HEK293 (cell line): ENCODE measurements around the gene CALR3.

Source experiments
- CTCF ChIA-PET: fragments of 350-600 bp; formaldehyde crosslinking; extraction: SDS; loops from one replicate; lab custom pipeline; 2021; ENCODE audit warnings: antibody characterized with exemption; lab: Yijun Ruan, JAX
- POLR2A ChIA-PET: fragments of 300-600 bp; formaldehyde crosslinking; extraction: SDS; loops from one replicate; lab custom pipeline; 2020; ENCODE audit warnings: antibody characterized with exemption, inconsistent platforms; lab: Yijun Ruan, JAX
- H3K27ac ChIP-seq: fragments of 200-500 bp; sonication (Bioruptor generic); 2 replicates; pipeline ENCODE4 v1.5.1; 2014; ENCODE audit warnings: low read depth, low read length, control low read depth, inconsistent platforms; ENCODE audit errors: extremely low read depth
- H3K36me3 ChIP-seq, 2 experiments: fragments of 200-500 bp in 1 of 2; sonication (Bioruptor generic) in 1 of 2; 1 replicate in 1 of 2; 2 replicates in 1 of 2; pipeline ENCODE4 v1.5.1; 2014 to 2017; ENCODE audit warnings: inconsistent platforms in 2 of 2, low read length in 2 of 2; ENCODE audit not compliant: control insufficient read depth in 2 of 2, insufficient read depth in 1 of 2
- H3K4me1 ChIP-seq: fragments of 200-500 bp; sonication (Bioruptor generic); 2 replicates; pipeline ENCODE4 v1.5.1; 2014; ENCODE audit warnings: mild to moderate bottlenecking, low read length, inconsistent platforms; ENCODE audit not compliant: control insufficient read depth, insufficient read depth
- H3K4me3 ChIP-seq: 2 replicates; pipeline ENCODE4 v1.5.1; 2011; ENCODE audit warnings: low read depth, mild to moderate bottlenecking, control low read depth, low read length, moderate library complexity
- H3K9me3 ChIP-seq: fragments of 200-500 bp; sonication (Bioruptor generic); 2 replicates; pipeline ENCODE4 v1.5.1; 2014; ENCODE audit warnings: low read depth, low read length, inconsistent platforms; ENCODE audit not compliant: control insufficient read depth, insufficient read depth
- BCL11B ChIP-seq: fragments of 450-650 bp; formaldehyde crosslinking; IDR thresholded peaks from 2 replicates; pipeline ENCODE4 v1.5.1; 2016; ENCODE audit warnings: low read depth, missing biosample characterization, missing genetic modification characterization
- EGR2 ChIP-seq: fragments of 450-650 bp; formaldehyde crosslinking; IDR thresholded peaks from 2 replicates; pipeline ENCODE4 v1.5.1; 2016; ENCODE audit warnings: low read depth, missing biosample characterization, missing genetic modification characterization
- GLI4 ChIP-seq: fragments of 450-650 bp; formaldehyde crosslinking; IDR thresholded peaks from 2 replicates; pipeline ENCODE4 v1.5.1; 2016; ENCODE audit warnings: missing biosample characterization, missing genetic modification characterization
- HIC1 ChIP-seq: fragments of 450-650 bp; formaldehyde crosslinking; IDR thresholded peaks from 2 replicates; pipeline ENCODE4 v1.5.1; 2016; ENCODE audit warnings: missing biosample characterization, missing genetic modification characterization
- KLF1 ChIP-seq: fragments of 450-650 bp; formaldehyde crosslinking; IDR thresholded peaks from 2 replicates; pipeline ENCODE4 v1.5.1; 2016; ENCODE audit warnings: missing biosample characterization, missing genetic modification characterization
- MZF1 ChIP-seq: fragments of 450-650 bp; formaldehyde crosslinking; IDR thresholded peaks from 2 replicates; pipeline ENCODE4 v1.5.1; 2017; ENCODE audit warnings: missing biosample characterization, missing genetic modification characterization, borderline replicate concordance
- OVOL3 ChIP-seq: fragments of 450-650 bp; formaldehyde crosslinking; IDR thresholded peaks from 2 replicates; pipeline ENCODE4 v1.5.1; 2016; ENCODE audit warnings: missing biosample characterization, missing genetic modification characterization
- PRDM4 ChIP-seq: fragments of 450-650 bp; formaldehyde crosslinking; IDR thresholded peaks from 2 replicates; pipeline ENCODE4 v1.5.1; 2017; ENCODE audit warnings: missing biosample characterization, missing genetic modification characterization
- ZBTB8A ChIP-seq: fragments of 450-650 bp; formaldehyde crosslinking; IDR thresholded peaks from 2 replicates; pipeline ENCODE4 v1.5.1; 2016; ENCODE audit warnings: missing biosample characterization, missing genetic modification characterization
- ZFP3 ChIP-seq: fragments of 450-650 bp; formaldehyde crosslinking; IDR thresholded peaks from 2 replicates; pipeline ENCODE4 v1.5.1; 2016; ENCODE audit warnings: low read depth, missing biosample characterization, missing genetic modification characterization
- ZNF202 ChIP-seq: fragments of 450-650 bp; formaldehyde crosslinking; IDR thresholded peaks from 2 replicates; pipeline ENCODE4 v1.5.1; 2016; ENCODE audit warnings: missing biosample characterization, missing genetic modification characterization, borderline replicate concordance
- ZNF266 ChIP-seq: fragments of 450-650 bp; formaldehyde crosslinking; IDR thresholded peaks from 2 replicates; pipeline ENCODE4 v1.5.1; 2016; ENCODE audit warnings: missing biosample characterization, missing genetic modification characterization, low read depth
- ZNF391 ChIP-seq: fragments of 450-650 bp; formaldehyde crosslinking; IDR thresholded peaks from 2 replicates; pipeline ENCODE4 v1.5.1; 2016; ENCODE audit warnings: low read depth, missing biosample characterization, missing genetic modification characterization, borderline replicate concordance
- ZNF398 ChIP-seq: fragments of 450-650 bp; formaldehyde crosslinking; IDR thresholded peaks from 2 replicates; pipeline ENCODE4 v1.5.1; 2017; ENCODE audit warnings: missing biosample characterization, missing genetic modification characterization
- ZNF426 ChIP-seq: fragments of 450-650 bp; formaldehyde crosslinking; IDR thresholded peaks from 2 replicates; pipeline ENCODE4 v1.5.1; 2017; ENCODE audit warnings: missing biosample characterization, missing genetic modification characterization, mild to moderate bottlenecking, inconsistent platforms, moderate library complexity
- ZNF449 ChIP-seq: fragments of 450-650 bp; formaldehyde crosslinking; IDR thresholded peaks from 2 replicates; pipeline ENCODE4 v1.5.1; 2017; ENCODE audit warnings: missing biosample characterization, mild to moderate bottlenecking, missing genetic modification characterization, moderate library complexity
- ZNF501 ChIP-seq: fragments of 450-650 bp; formaldehyde crosslinking; IDR thresholded peaks from 2 replicates; pipeline ENCODE4 v1.5.1; 2016; ENCODE audit warnings: missing biosample characterization, missing genetic modification characterization
- ZNF544 ChIP-seq: fragments of 450-650 bp; formaldehyde crosslinking; IDR thresholded peaks from 2 replicates; pipeline ENCODE4 v1.5.0; 2017; ENCODE audit warnings: missing biosample characterization, missing genetic modification characterization
- ZNF670 ChIP-seq: fragments of 450-650 bp; formaldehyde crosslinking; IDR thresholded peaks from 2 replicates; pipeline ENCODE4 v1.5.1; 2016; ENCODE audit warnings: missing biosample characterization, missing genetic modification characterization, low read depth
- ZNF747 ChIP-seq: fragments of 450-650 bp; formaldehyde crosslinking; IDR thresholded peaks from 2 replicates; pipeline ENCODE4 v1.5.1; 2016; ENCODE audit warnings: missing biosample characterization, missing genetic modification characterization
- TF ChIP-seq, protein P1 (sequence below): fragments of 450-650 bp; IDR thresholded peaks from 2 replicates; pipeline ENCODE4 v1.5.1; 2018; ENCODE audit warnings: missing biosample characterization, missing genetic modification characterization
- TF ChIP-seq, protein P2 (sequence below): fragments of 450-650 bp; formaldehyde crosslinking; conservative IDR thresholded peaks from 2 replicates; pipeline ENCODE4 v1.5.1; 2016; ENCODE audit warnings: low read depth, missing biosample characterization, missing genetic modification characterization

The CALR3 gene

DNA sequence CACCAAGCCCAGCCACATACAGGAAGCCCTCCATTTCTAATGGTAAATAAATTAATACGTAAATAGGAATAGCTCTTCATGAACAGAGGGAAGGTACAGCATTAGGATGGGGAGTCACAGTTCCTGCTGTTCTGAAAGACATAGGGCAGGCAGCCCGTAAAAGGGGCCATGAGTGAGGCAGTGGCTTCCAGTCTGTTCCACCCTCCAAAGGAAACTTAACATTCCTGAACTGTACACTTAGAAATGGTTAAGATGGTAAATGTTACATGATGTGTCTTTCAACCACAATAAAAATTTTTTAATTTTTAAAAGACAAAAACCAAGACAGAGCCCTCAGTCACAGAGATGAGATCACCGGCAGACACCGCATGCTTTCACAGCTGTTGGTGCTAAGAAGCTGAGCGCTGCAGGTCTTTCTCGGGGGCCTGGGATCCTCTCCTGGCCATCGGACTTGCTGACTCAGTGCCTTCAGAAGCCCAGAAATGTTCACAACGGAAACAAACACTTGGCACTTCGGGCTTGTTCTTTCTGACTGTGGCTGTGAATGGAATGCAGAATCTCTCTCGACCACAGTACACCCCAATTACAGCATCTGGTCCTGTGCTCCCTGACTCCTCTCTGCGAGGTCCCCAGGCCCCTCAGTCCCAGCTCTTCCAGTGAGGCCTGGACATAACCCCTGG is 60.6 kb downstream of the CALR3 start:
- Histone ChIP-seq H3K36me3 (peaks cover 15 to 63% of the 10 kb centered on the region in 2 experiments), H3K27ac (no peak overlapping the region), H3K9me3 (no peaks in the 10 kb centered on the region), H3K4me1 (no peaks in the 10 kb centered on the region), H3K4me3 (no peak overlapping the region)
- CTCF ChIA-PET = interaction anchor here (0.6 kb wide), 2 partner anchors 9 to 13 kb away, joined by 3 to 5 read pairs; no protein-coding TSS in a partner anchor
- TF ChIP-seq ZBTB8A (tag by site-specific recombination) = no peak
- no peak for TF ChIP-seq ZNF426 (tag by site-specific recombination)
- TF ChIP-seq ZNF202 (tag by site-specific recombination) = no peak
- no peak for TF ChIP-seq ZNF501 (tag by site-specific recombination)
- TF ChIP-seq ZFP3 (tag by site-specific recombination) = no peak
- TF ChIP-seq KLF1 (tag by site-specific recombination) = no peak
- TF ChIP-seq EGR2 = no peak
- TF ChIP-seq ZNF747 = no peak
- TF ChIP-seq, protein P1, sequence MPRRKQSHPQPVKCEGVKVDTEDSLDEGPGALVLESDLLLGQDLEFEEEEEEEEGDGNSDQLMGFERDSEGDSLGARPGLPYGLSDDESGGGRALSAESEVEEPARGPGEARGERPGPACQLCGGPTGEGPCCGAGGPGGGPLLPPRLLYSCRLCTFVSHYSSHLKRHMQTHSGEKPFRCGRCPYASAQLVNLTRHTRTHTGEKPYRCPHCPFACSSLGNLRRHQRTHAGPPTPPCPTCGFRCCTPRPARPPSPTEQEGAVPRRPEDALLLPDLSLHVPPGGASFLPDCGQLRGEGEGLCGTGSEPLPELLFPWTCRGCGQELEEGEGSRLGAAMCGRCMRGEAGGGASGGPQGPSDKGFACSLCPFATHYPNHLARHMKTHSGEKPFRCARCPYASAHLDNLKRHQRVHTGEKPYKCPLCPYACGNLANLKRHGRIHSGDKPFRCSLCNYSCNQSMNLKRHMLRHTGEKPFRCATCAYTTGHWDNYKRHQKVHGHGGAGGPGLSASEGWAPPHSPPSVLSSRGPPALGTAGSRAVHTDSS (tag by site-specific recombination) = no peak
- no peak for TF ChIP-seq ZNF449 (tag by site-specific recombination)
- TF ChIP-seq ZNF266 (tag by site-specific recombination) = no peak
- TF ChIP-seq GLI4 = no peak
- no peak for TF ChIP-seq ZNF670
- no peak for TF ChIP-seq HIC1 (tag by site-specific recombination)
- no peak for TF ChIP-seq MZF1 (tag by site-specific recombination)
- TF ChIP-seq ZNF398 = no peak
- no peak for TF ChIP-seq ZNF391 (tag by site-specific recombination)
- no peak for TF ChIP-seq BCL11B (tag by site-specific recombination)
- POLR2A ChIA-PET = no interaction called here

DNA sequence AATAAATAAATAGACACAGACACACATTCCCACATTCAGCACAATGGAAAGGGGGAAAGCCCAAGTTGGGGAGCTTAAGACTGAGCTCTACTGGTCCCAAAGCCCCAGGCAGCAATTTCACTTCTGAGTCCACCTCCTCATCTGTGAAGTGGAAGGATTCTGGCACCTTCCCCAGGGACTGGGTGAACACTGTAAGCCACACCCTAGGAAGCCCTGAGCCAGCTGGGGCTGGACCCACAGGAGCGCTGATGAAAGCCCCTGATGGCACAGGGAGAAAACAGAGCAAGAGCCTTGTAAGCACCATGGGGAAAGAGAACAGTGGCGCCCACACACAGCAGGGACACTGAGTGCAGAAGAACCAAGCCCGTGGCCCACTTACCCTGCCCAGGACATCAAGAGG is 62.0 kb downstream of the CALR3 start:
- Histone ChIP-seq H3K27ac (no peak overlapping the region), H3K4me1 (no peaks in the 10 kb centered on the region), H3K4me3 (no peak overlapping the region), H3K9me3 (no peaks in the 10 kb centered on the region), H3K36me3 (peaks cover 11 to 67% of the 10 kb centered on the region in 2 experiments)
- ChIA-PET CTCF (interaction anchor here (0.7 to 0.9 kb wide), 3 partner anchors 8 to 17 kb away, joined by 3 to 4 read pairs (median 3); no protein-coding TSS in a partner anchor), POLR2A (no interaction called here)
- TF ChIP-seq, protein P2, sequence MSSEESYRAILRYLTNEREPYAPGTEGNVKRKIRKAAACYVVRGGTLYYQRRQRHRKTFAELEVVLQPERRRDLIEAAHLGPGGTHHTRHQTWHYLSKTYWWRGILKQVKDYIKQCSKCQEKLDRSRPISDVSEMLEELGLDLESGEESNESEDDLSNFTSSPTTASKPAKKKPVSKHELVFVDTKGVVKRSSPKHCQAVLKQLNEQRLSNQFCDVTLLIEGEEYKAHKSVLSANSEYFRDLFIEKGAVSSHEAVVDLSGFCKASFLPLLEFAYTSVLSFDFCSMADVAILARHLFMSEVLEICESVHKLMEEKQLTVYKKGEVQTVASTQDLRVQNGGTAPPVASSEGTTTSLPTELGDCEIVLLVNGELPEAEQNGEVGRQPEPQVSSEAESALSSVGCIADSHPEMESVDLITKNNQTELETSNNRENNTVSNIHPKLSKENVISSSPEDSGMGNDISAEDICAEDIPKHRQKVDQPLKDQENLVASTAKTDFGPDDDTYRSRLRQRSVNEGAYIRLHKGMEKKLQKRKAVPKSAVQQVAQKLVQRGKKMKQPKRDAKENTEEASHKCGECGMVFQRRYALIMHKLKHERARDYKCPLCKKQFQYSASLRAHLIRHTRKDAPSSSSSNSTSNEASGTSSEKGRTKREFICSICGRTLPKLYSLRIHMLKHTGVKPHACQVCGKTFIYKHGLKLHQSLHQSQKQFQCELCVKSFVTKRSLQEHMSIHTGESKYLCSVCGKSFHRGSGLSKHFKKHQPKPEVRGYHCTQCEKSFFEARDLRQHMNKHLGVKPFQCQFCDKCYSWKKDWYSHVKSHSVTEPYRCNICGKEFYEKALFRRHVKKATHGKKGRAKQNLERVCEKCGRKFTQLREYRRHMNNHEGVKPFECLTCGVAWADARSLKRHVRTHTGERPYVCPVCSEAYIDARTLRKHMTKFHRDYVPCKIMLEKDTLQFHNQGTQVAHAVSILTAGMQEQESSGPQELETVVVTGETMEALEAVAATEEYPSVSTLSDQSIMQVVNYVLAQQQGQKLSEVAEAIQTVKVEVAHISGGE (tag by site-specific recombination) = no peak
- TF ChIP-seq PRDM4 (tag by site-specific recombination) (no peak), ZNF544 (no peak), OVOL3 (tag by site-specific recombination) (no peak)
